Measurements from ENCODE around the gene TMEM132D. TPM values are rescaled to one million over a fixed set of nuclear protein-coding genes. Genes with fewer than 3 reads are reported as not detected.

TMEM132D gene
- total RNA-seq, 1 donor from 2014 or later: 1.0 TPM

DNA sequence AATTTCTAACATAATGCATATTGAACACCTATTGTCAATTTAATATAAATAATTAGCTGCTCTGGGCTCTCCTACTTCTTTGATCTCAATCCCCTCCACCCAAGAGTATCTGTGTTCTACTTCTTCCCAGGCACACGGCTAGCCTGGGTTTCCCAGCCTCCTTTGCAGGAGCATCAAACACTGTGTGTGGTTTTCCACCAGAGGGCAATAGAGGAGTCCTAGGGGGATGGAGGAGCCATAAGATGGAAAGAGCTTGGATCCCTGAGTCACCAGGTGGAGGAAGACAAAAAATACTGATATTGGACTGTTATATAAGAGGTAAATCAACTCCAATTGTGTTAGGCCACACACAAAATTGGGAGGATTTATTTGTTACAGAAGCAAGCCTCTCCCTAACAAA lies 716.9 kb downstream of the TMEM132D start:
- intact Hi-C loops (cut with DNase I): no loop called here
- DNase-seq (no peak), ATAC-seq (no peak)
- H3K27ac ChIP-seq: no peak overlapping the region
- no peaks in the 10 kb centered on the region for H3K9me3 ChIP-seq
- H3K27me3 ChIP-seq: no peaks in the 10 kb centered on the region
- no peaks in the 10 kb centered on the region for H3K36me3 ChIP-seq
- TF ChIP-seq CTCF (IDR thresholded peaks at IDR 0.05): no peak
- H3K4me3 ChIP-seq: no peak overlapping the region
- H3K4me1 ChIP-seq: no peaks in the 10 kb centered on the region

GRCh38 chr12:129185855-129186254 lies 718.0 kb downstream of the TMEM132D start:
- Histone ChIP-seq H3K27ac (no peak overlapping the region), H3K4me3 (no peak overlapping the region), H3K27me3 (no peaks in the 10 kb centered on the region), H3K36me3 (no peaks in the 10 kb centered on the region), H3K4me1 (no peaks in the 10 kb centered on the region), H3K9me3 (no peaks in the 10 kb centered on the region)
- intact Hi-C loops (cut with DNase I): no loop called here
- ATAC-seq (no peak), DNase-seq (no peak)
- no peak for TF ChIP-seq CTCF (IDR thresholded peaks at IDR 0.05)

- no peak for TF ChIP-seq CTCF (IDR thresholded peaks at IDR 0.05)
- ATAC-seq: no peak
- intact Hi-C loops (cut with DNase I): no loop called here
These were observed 719.5 kb downstream of the TMEM132D start for GRCh38 chr12:129184127-129184928.

DNA sequence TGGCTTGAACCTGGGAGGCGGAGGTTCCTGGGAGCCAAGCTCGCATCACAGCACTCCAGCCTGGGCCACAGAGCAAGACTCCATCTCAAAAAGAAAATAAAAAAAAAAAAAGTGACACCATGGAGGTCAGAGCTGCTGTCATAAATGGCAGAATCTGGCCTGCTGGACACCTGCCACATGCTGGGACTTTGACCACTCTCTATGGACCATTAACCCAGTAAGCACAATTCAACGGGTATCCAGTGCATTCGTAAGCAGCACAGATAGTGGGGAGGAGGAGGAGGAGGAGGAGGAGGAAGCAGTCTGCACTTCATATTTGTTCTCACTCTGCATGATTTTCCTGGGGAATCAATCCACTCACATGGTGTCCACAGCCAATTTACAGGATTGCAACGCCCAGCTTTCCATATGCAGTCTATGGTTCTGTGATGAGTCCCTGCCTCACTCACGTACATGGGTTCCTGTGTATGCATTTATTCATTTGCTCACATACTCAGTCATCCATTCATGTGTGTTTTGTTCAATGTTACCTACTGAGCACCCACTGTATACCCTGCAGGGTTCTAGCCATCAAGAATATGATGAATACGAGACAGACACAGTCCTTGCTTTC lies 723.8 kb downstream of the TMEM132D start:
- TF ChIP-seq CTCF (IDR thresholded peaks at IDR 0.05): no peak
- H3K9me3 ChIP-seq: no peaks in the 10 kb centered on the region
- H3K36me3 ChIP-seq: no peaks in the 10 kb centered on the region
- H3K4me1 ChIP-seq: no peaks in the 10 kb centered on the region
- no peak for ATAC-seq
- no peak overlapping the region for H3K4me3 ChIP-seq
- DNase-seq: no peak
- no peaks in the 10 kb centered on the region for H3K27me3 ChIP-seq
- no peak overlapping the region for H3K27ac ChIP-seq
- intact Hi-C loops (cut with DNase I): no loop called here

More at GRCh38 chr12:129184127-129184928, 719.5 kb downstream of the TMEM132D start:
- no peak overlapping the region for H3K4me3 ChIP-seq
- no peak overlapping the region for H3K27ac ChIP-seq
- H3K27me3 ChIP-seq: no peaks in the 10 kb centered on the region
- no peaks in the 10 kb centered on the region for H3K36me3 ChIP-seq
- no peaks in the 10 kb centered on the region for H3K9me3 ChIP-seq
- DNase-seq: no peak
- H3K4me1 ChIP-seq: no peaks in the 10 kb centered on the region

DNA sequence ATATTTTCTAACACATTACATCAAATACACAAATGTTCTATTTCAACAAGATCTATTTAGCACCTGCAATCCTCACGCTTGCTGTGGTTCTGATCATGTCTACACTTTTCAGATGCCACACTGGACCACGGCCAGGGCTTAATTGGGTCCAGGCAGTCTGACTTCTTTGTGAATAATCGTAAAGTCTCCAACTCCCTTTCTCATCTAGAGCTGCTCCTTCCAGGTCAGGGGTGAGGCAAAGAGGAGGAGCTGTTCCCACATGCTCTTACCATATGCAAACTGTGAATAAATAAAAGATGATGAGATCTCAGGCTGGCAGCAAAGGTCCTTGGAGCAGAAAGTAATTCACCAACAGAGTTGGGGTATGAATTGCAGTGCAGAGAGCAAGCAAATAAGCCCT lies 733.9 kb downstream of the TMEM132D start:
- Histone ChIP-seq H3K36me3 (no peaks in the 10 kb centered on the region), H3K27ac (no peak overlapping the region), H3K4me1 (no peaks in the 10 kb centered on the region), H3K9me3 (no peaks in the 10 kb centered on the region), H3K4me3 (no peak overlapping the region), H3K27me3 (no peaks in the 10 kb centered on the region)
- intact Hi-C loops (cut with DNase I): no loop called here
- ATAC-seq: no peak
- TF ChIP-seq CTCF (IDR thresholded peaks at IDR 0.05): no peak
- DNase-seq: no peak
